ENCODE results near the gene FNDC3A.
A peak's percentile ranks its signal among the peaks of the same experiment; 100 is the strongest.
"Not testable (repeated sequence)": the region's sequence is repeated elsewhere in the genome, so short reads cannot be mapped to it uniquely, and the experiment has no call there.

The FNDC3A gene

DNA sequence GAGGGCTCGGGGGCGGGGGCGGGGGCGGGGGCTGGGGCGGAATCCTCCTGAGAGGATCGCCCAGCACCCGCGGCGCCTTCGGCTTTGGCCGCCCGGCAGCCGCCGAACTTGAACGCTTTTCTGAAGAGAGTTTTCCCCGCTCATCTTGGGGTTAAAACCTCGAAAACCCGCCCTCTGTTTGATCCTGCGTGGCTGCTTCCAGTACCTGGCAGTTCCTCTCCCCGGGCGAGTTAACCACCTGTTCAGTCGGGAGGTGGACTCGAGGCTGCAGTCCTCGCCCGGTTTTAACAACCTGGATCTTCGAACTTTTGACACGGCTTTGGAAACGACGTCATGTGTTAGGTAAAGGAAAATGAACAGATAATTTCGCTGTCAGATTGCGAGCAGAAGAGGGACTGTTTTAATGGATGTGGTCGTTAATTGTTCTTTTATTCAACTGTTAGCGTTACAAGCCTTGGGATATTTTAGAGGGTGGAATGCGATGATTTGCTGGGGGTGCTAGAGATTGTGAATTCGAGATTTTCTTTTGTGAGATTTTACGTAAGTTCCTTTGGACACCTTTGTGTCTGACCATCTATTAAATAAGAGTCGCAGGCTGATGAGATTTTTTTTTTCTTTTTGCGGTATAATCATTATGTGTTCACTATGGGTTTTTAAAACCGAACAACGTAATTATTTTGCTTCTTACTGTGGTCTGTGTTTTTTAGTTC, 1.0 kb downstream of the FNDC3A start:
- DNase-seq: no peak

GRCh38 chr13:48977286-48977625, 1.5 kb downstream of the FNDC3A start:
- no peak for DNase-seq

DNA sequence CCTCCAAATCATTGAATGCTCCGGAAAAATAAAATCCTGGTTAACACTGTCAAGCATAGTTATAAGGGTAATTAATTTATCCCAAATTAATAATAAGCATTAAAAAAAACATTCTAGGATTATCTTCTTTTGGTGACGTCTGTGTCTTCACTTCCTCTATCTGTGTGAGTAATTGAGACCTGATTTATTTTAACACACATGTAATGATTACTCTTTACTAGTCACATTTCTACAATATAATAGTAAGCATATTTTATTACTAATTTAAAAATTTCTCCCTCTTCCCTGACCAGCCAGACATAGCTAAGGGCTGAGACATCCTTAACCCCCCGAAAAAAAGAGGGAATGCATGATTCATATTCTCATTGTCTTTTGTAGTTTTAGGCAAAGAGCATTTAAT, 2.3 kb downstream of the FNDC3A start:
- peak; percentile 56 for DNase-seq

GRCh38 chr13:48978942-48979601, 3.4 kb downstream of the FNDC3A start:
- DNase-seq: no peak

GRCh38 chr13:48979892-48980291, 4.2 kb downstream of the FNDC3A start:
- peak; percentile 83 for DNase-seq

DNA sequence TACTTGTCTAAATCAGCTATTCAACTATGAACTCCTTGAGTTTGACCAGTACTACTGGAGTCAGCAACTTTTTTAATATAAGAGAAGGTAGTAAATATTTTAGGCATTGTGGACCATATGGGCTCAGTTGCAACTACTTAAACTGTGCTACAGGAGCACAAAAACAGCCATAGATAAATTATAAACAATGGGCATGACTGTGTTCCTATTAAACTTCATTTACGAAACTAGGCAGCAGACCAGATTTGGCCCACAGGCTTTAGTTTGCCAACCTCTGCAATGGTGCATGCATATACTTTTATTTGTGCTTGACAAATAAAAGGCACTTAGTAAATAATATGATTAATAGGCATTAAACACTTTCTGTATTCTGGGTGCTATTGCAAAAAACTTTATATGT, 7.6 kb downstream of the FNDC3A start:
- DNase-seq: no peak

- DNase-seq: no peak
Measured at GRCh38 chr13:48985756-48986155, 10.0 kb downstream of the FNDC3A start.

- no peak for DNase-seq
Measured at GRCh38 chr13:48990900-48991299, 15.2 kb downstream of the FNDC3A start.

- DNase-seq: no peak
Measured at GRCh38 chr13:48993150-48993549, 17.4 kb downstream of the FNDC3A start.

DNA sequence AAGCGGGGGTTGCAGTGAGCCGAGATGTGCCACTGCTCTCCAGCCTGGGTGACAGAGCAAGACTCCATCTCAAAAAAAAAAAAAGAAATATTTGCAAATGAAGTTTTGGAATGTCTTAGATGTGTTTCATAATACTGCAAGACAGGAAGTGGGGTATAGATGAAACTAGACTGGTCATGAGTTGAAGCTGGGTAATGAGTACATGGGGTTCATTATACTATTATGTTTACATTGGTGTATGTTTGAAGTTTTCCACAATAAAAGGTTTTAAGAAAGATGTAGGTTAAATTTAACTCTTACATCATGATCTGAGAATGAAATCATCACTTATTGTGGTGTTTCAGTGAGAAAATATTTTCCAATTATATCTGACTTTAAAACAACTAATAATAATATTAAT, 19.0 kb downstream of the FNDC3A start:
- peak; percentile 83 for DNase-seq

DNA sequence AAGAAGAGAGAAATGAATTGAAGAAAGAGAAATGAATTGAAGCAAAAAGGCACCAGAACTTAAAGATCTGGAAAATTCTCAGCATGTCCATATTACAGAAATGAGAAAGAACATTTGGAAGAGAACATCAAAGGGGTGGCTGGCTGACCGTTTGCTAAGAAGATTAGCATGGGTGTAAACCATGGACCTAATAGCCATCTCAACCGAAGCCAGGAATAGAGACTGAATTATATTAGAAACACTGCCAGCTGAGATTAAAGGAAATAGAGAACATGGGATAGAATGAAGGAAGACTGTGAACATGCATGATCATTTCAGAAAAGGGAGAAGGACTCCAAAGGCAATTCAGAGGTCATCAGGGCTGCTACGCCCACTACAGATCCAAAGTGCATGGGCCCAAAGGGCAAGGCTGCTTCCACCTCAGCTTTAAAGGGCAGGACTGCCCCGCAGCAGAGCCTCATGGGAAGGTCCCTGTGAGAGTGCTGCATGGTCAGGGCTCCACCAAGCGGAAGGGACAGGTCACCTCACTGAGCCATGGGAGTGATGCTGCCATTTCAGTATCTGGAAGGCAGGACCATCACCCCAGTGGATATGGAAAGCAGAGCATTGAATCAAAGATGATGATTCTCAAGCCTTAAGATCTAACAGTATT, 23.1 kb downstream of the FNDC3A start:
- no peak for DNase-seq

DNA sequence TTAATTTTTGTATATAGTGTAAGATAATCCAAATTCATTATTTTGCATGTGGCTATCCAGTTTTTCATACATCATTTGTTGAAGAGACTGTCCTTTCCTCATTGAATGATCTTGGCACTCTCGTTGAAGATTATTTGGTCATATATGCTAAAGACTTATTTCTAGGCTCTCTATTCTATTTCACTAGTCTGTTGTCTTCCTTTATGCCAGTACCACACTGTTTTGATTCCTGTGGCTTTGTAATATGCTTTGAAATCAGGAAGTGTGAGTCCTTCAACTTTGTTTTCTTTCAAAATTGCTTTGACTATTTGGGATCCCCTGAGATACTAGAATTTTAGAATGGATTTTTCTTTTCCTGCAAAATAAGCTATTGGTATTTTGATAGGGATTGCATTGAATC, 24.5 kb downstream of the FNDC3A start:
- no peak for DNase-seq

- not testable (repeated sequence) for DNase-seq
Measured at GRCh38 chr13:49018986-49019635, 43.4 kb downstream of the FNDC3A start.

DNA sequence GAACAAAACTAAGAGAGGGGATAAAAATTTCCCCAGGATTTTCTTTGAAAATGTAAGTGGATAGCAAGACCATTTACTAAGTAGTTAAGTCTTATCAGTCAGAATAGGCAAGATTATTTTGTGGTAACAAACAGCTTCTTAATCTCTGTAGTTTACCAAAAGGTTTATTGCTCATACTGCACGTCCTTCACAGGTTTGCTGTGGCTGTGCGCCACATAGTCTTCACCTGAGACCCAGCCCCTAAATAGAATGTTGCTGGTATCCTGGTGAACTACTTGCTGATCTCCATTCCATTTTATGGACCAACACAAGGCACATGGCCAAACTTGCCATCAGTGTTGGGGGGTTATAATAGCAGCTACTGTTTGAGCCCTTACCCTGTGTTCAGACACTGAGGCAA, 44.6 kb downstream of the FNDC3A start:
- no peak for DNase-seq

DNA sequence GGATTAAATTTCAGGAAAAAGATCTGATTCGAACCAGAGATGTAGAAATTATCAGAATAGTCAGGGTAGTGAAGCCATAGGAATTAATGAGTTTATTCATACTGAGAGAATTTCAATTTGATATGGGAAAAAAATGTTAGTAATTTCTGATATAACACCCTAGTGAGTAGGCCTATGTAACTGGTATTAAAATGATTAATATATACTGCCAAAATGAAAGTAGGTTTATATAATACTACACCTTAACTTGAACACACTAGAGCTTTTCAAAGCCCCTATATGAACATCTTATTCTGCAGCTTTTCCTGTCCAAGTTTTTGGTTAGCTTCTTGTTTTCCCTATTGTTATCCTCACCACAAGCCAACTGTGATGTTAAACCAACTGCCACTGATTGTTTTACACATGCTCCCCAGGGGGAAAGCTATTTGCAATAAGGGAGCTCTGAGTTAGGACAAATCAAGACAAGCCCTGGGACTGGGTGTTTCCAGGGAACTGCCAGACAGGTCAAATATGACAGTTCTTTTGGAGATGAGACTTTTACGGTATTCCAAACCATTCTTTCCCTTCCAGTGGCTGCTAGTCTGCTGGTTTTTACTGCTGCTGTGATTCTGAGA, 45.3 kb downstream of the FNDC3A start:
- no peak for DNase-seq

- no peak for DNase-seq
Measured at GRCh38 chr13:49021953-49022352, 46.2 kb downstream of the FNDC3A start.

GRCh38 chr13:49022472-49023144, 46.9 kb downstream of the FNDC3A start:
- DNase-seq: no peak

GRCh38 chr13:49023431-49023830, 47.7 kb downstream of the FNDC3A start:
- DNase-seq: peak; percentile 53

DNA sequence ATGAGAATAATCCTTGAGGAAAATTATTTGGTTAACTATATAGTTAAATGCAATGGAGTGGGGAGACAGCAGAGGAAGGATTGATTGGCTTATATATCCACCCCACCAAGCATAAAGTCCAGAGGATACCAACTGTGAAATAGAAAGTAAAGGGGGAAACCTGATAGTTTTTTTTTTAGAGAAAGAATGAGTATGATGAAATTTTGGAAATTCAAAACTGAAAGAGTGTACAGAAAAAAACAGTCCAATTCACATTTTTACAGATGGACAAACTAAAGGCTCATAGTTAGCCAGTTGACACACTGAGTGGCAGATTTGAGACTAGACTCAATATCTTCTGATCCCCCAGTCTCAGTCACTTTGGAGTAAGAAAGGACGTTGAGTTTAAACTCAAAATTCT, 51.1 kb downstream of the FNDC3A start:
- DNase-seq: peak; percentile 73

DNA sequence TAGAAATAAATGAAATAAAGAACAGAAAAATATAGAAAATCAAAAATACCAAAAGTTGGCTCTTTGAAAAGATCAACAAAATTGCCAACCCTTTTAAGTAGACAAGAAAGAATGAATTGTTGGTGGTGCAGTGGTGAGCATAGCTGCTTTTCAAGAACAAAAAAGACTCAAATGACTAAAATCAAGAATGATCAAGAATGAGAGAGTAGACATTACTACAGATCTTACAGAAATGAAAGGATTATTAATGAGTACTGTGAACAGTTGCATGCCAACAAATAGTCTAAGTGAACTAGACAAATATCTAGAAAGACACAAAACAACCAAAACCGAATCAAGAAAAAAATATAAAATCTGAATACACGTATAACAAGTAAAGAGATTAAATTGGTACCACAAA, 53.9 kb downstream of the FNDC3A start:
- no peak for DNase-seq

DNA sequence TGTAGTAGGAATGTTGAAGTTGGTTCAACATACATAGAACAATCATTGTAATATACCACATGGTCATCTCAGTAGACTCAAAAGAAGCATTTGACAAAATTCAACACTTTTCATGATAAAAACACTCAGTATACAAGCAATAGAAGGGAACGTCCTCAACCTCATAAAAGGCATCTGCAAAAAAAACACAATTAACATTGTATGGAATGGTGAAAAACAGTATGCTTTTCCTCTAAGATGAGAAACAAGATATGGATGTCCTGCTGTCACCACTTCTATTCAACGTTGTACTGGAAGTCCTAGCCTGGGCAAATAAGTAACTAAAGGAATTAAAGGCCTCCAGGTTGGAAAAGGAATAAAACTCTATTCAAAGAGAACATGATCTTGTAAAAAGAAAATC, 54.5 kb downstream of the FNDC3A start:
- DNase-seq: no peak

- no peak for DNase-seq
Measured at GRCh38 chr13:49040872-49041271, 65.2 kb downstream of the FNDC3A start.

DNA sequence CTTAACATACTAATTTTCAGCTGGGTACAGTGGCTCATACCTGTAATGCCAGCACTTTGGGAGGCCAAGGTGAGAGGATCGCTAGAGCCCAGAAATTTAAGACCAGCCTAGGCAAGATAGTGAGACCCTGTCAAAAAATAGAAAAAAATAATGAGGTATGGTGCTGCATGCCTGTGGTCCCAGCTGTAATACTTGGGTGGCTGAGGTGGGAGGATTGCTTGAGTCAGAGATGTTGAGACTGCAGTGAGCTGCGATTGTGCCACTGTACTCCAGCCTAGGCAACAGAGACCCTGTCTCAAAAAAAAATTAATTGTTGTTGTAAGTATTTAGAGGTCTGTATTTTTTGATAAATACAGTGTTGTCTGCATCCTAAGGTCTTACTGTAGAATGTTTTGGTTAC, 66.8 kb downstream of the FNDC3A start:
- DNase-seq: no peak

All from inflammatory macrophage treated with lipopolysaccharide for 4 hours (primary cell).